HG03175 (cell line): ENCODE data around the gene SACM1L.

Source experiments
- ATAC-seq: cut with Tn5 transposase; IDR thresholded peaks from one replicate; pipeline ENCODE4 v1.9.1; 2021; ENCODE audit warnings: mild to moderate bottlenecking, moderate library complexity; ENCODE audit not compliant: unreplicated experiment

SACM1L gene

GRCh38 chr3:45688882-45689786 is at the start of gene SACM1L:
SACM1L (plus strand) TSS chr3:45689396; CDS start chr3:45689466, 70 bp downstream.
- ATAC-seq, result peak; percentile 89

- no peak for ATAC-seq
These were observed 49.1 kb upstream of the SACM1L start for GRCh38 chr3:45640091-45640507.

GRCh38 chr3:45640724-45641361 is 48.4 kb upstream of the SACM1L start:
- ATAC-seq, result no peak

GRCh38 chr3:45641756-45642155 is 47.4 kb upstream of the SACM1L start:
- ATAC-seq, result no peak

- ATAC-seq, result no peak
These were observed 46.5 kb upstream of the SACM1L start for GRCh38 chr3:45642731-45643152.

- ATAC-seq, result no peak
These were observed 45.0 kb upstream of the SACM1L start for GRCh38 chr3:45644063-45644790.

- ATAC-seq, result no peak
These were observed 44.4 kb upstream of the SACM1L start for GRCh38 chr3:45644791-45645201.

- ATAC-seq, result no peak
These were observed 43.1 kb upstream of the SACM1L start for GRCh38 chr3:45646051-45646585.

GRCh38 chr3:45647148-45647619 is 42.0 kb upstream of the SACM1L start:
- ATAC-seq, result no peak

GRCh38 chr3:45653205-45653604 is 36.0 kb upstream of the SACM1L start:
- ATAC-seq, result no peak

- ATAC-seq, result no peak
These were observed 34.7 kb upstream of the SACM1L start for GRCh38 chr3:45654397-45654944.

- ATAC-seq, result no peak
These were observed 33.3 kb upstream of the SACM1L start for GRCh38 chr3:45655906-45656305.

GRCh38 chr3:45656575-45657363 is 32.4 kb upstream of the SACM1L start:
- ATAC-seq, result peak; percentile 88

- ATAC-seq, result no peak
These were observed 31.3 kb upstream of the SACM1L start for GRCh38 chr3:45657853-45658252.

- ATAC-seq, result no peak
These were observed 29.3 kb upstream of the SACM1L start for GRCh38 chr3:45659661-45660566.

GRCh38 chr3:45660567-45660901 is 28.7 kb upstream of the SACM1L start:
- no peak for ATAC-seq

GRCh38 chr3:45664578-45664977 is 24.6 kb upstream of the SACM1L start:
- ATAC-seq, result peak; percentile 82

GRCh38 chr3:45665101-45665572 is 24.1 kb upstream of the SACM1L start:
- no peak for ATAC-seq
